HEK293T (cell line): Measurements from ENCODE around the gene OXCT1.

ENCODE experiments used
- CTCF ChIA-PET: fragments of 350-600 bp; formaldehyde crosslinking; extraction: SDS; loops from one replicate; lab custom pipeline; 2021; ENCODE audit warnings: antibody characterized with exemption, inconsistent platforms; lab: Yijun Ruan, JAX
- POLR2A ChIA-PET: fragments of 350-600 bp; formaldehyde crosslinking; extraction: SDS; loops from one replicate; lab custom pipeline; 2020; ENCODE audit warnings: antibody characterized with exemption, inconsistent platforms; lab: Yijun Ruan, JAX
- DNase-seq: peaks from one replicate; pipeline ENCODE4 v3.0.0; 2012; ENCODE audit warnings: mixed read lengths; ENCODE audit errors: extremely low spot score
- ARNT ChIP-seq: fragments of 450-650 bp; IDR thresholded peaks from 2 replicates; pipeline ENCODE4 v1.6.1; 2017; ENCODE audit warnings: mild to moderate bottlenecking
- BHLHE40 ChIP-seq: fragments of 450-650 bp; IDR thresholded peaks from 2 replicates; pipeline ENCODE4 v1.6.1; 2016; ENCODE audit warnings: mild to moderate bottlenecking, moderate library complexity, borderline replicate concordance
- CTBP1 ChIP-seq: fragments of 450-650 bp; IDR thresholded peaks from 2 replicates; pipeline ENCODE4 v1.6.1; 2016; ENCODE audit warnings: borderline replicate concordance
- ELF4 ChIP-seq: fragments of 450-650 bp; IDR thresholded peaks from 2 replicates; pipeline ENCODE4 v1.6.1; 2017; ENCODE audit warnings: antibody characterized with exemption
- FOXA1 ChIP-seq: fragments of 450-650 bp; IDR thresholded peaks from 2 replicates; pipeline ENCODE4 v1.6.1; 2016; ENCODE audit warnings: mild to moderate bottlenecking
- FOXK2 ChIP-seq: fragments of 450-650 bp; IDR thresholded peaks from 2 replicates; pipeline ENCODE4 v1.6.1; 2016; ENCODE audit warnings: mild to moderate bottlenecking
- FOXM1 ChIP-seq: fragments of 450-650 bp; IDR thresholded peaks from 2 replicates; pipeline ENCODE4 v1.6.1; 2017; ENCODE audit warnings: mild to moderate bottlenecking, borderline replicate concordance
- HDGF ChIP-seq: fragments of 450-650 bp; IDR thresholded peaks from 2 replicates; pipeline ENCODE4 v1.6.1; 2017; ENCODE audit warnings: antibody characterized with exemption, borderline replicate concordance
- L3MBTL2 ChIP-seq: fragments of 450-650 bp; conservative IDR thresholded peaks from 2 replicates; pipeline ENCODE4 v1.6.1; 2016; ENCODE audit warnings: mild to moderate bottlenecking
- LEF1 ChIP-seq: fragments of 450-650 bp; IDR thresholded peaks from 2 replicates; pipeline ENCODE4 v1.6.1; 2017; ENCODE audit warnings: mild to moderate bottlenecking, borderline replicate concordance
- NFRKB ChIP-seq: fragments of 450-650 bp; IDR thresholded peaks from 2 replicates; pipeline ENCODE4 v1.6.1; 2016; ENCODE audit warnings: mild to moderate bottlenecking, moderate library complexity
- PKNOX1 ChIP-seq: fragments of 450-650 bp; IDR thresholded peaks from 2 replicates; pipeline ENCODE4 v1.6.1; 2016
- SP1 ChIP-seq: fragments of 450-650 bp; IDR thresholded peaks from 2 replicates; pipeline ENCODE4 v1.6.1; 2017
- SUZ12 ChIP-seq: fragments of 450-650 bp; IDR thresholded peaks from 2 replicates; pipeline ENCODE4 v1.6.1; 2016; ENCODE audit warnings: mild to moderate bottlenecking
- TARDBP ChIP-seq: fragments of 450-650 bp; IDR thresholded peaks from 2 replicates; pipeline ENCODE4 v1.6.1; 2016
- ZNF384 ChIP-seq: fragments of 450-650 bp; IDR thresholded peaks from 2 replicates; pipeline ENCODE4 v1.6.1; 2016

OXCT1 gene

GRCh38 chr5:41869151-41869723, 988 bp downstream of the OXCT1 start:
- ChIA-PET CTCF (interaction anchor here (0.5 kb wide), 1 partner anchor 556 kb away, joined by 3 read pairs; no protein-coding TSS in a partner anchor), POLR2A (interaction anchor here (1.0 kb wide), 1 partner anchor 35 kb away, joined by 3 read pairs; the partner anchor contains the start of gene RIMOC1)
- TF ChIP-seq BHLHE40 (no peak), CTBP1 (no peak), ZNF384 (no peak), FOXA1 (no peak), L3MBTL2 (no peak), ARNT (no peak), SP1 (no peak), FOXM1 (no peak), LEF1 (no peak), NFRKB (no peak), FOXK2 (no peak), SUZ12 (no peak), ELF4 (no peak), TARDBP (no peak)
- DNase-seq = peak; percentile 13

GRCh38 chr5:41863871-41864486, 6.2 kb downstream of the OXCT1 start:
- TF ChIP-seq ZNF384 = no peak
- POLR2A ChIA-PET = no interaction called here
- CTCF ChIA-PET = no interaction called here
- DNase-seq = no peak

GRCh38 chr5:41858890-41859289, 11.3 kb downstream of the OXCT1 start:
- DNase-seq = no peak
- CTCF ChIA-PET = interaction anchor here (1.6 kb wide), 1 partner anchor 199 kb away, joined by 5 read pairs; no protein-coding TSS in a partner anchor
- POLR2A ChIA-PET = no interaction called here

GRCh38 chr5:41857989-41858388, 12.2 kb downstream of the OXCT1 start:
- ChIA-PET CTCF (no interaction called here), POLR2A (no interaction called here)
- no peak for TF ChIP-seq SUZ12
- TF ChIP-seq FOXK2 = no peak
- TF ChIP-seq ARNT = no peak
- no peak for TF ChIP-seq CTBP1
- TF ChIP-seq L3MBTL2 = no peak
- no peak for TF ChIP-seq FOXA1
- TF ChIP-seq FOXM1 = no peak
- TF ChIP-seq SP1 = no peak
- TF ChIP-seq ELF4 = no peak
- no peak for TF ChIP-seq BHLHE40
- DNase-seq = no peak

More at GRCh38 chr5:41858890-41859289, 11.3 kb downstream of the OXCT1 start:
- no peak for TF ChIP-seq FOXA1
- no peak for TF ChIP-seq ELF4
- TF ChIP-seq LEF1 = no peak
- no peak for TF ChIP-seq TARDBP
- TF ChIP-seq L3MBTL2 = no peak
- TF ChIP-seq SP1 = no peak
- TF ChIP-seq SUZ12 = no peak
- TF ChIP-seq FOXK2 = no peak
- no peak for TF ChIP-seq ZNF384
- no peak for TF ChIP-seq FOXM1
- no peak for TF ChIP-seq CTBP1
- no peak for TF ChIP-seq BHLHE40
- TF ChIP-seq NFRKB = no peak
- no peak for TF ChIP-seq HDGF
- no peak for TF ChIP-seq ARNT
- TF ChIP-seq PKNOX1 = no peak

GRCh38 chr5:41856644-41857491, 13.4 kb downstream of the OXCT1 start:
- POLR2A ChIA-PET = no interaction called here
- peak; percentile 64 for DNase-seq
- CTCF ChIA-PET = interaction anchor here (0.8 to 2.3 kb wide), 3 partner anchors 200 to 911 kb away, joined by 3 to 30 read pairs (median 5); no protein-coding TSS in a partner anchor
- TF ChIP-seq PKNOX1 (no peak), SP1 (no peak), TARDBP (no peak), NFRKB (no peak), LEF1 (no peak), L3MBTL2 (no peak)

- POLR2A ChIA-PET = no interaction called here
- TF ChIP-seq ZNF384 = no peak
- no peak for TF ChIP-seq LEF1
- TF ChIP-seq FOXA1 = no peak
- TF ChIP-seq SP1 = no peak
- no peak for TF ChIP-seq HDGF
- TF ChIP-seq SUZ12 = no peak
- no peak for TF ChIP-seq NFRKB
- CTCF ChIA-PET = no interaction called here
- DNase-seq = no peak
Measured at GRCh38 chr5:41852293-41852692, 17.9 kb downstream of the OXCT1 start.
